Endothelial cell of umbilical vein (primary cell): ENCODE data around the gene TATDN3. TPM values are rescaled to one million over a fixed set of nuclear protein-coding genes. Genes with fewer than 3 reads are reported as not detected.

Experiments used
- BruUV-seq: library from RNA; stranded (reverse); fragments of 400-500 nt; replicated peaks from 2 replicates; lab custom pipeline; 2021; lab: Mats Ljungman, UMichigan
- CTCF ChIA-PET: fragments of 300-600, 350-600 bp; sonication (Branson Sonifier 250); formaldehyde crosslinking; loops from one replicate; lab custom pipeline; 2021; ENCODE audit warnings: antibody characterized with exemption, inconsistent platforms; lab: Charles Lee
- POLR2A ChIA-PET: fragments of 300-600, 350-600 bp; sonication (Branson Sonifier 250); formaldehyde crosslinking; loops from one replicate; lab custom pipeline; 2021; ENCODE audit warnings: antibody characterized with exemption, inconsistent platforms; lab: Charles Lee
- DNase-seq: peaks from one replicate; pipeline ENCODE4 v3.0.0-alpha.2; 2011; ENCODE audit warnings: low read depth, low spot score
- FAIRE-seq: peaks from 2 replicates; lab custom pipeline; 2011; peaks lifted over from hg19 to GRCh38; lab: Jason Lieb, UNC
- H2AFZ ChIP-seq: 2 replicates; pipeline ENCODE4 v1.6.0; 2012; ENCODE audit warnings: low read depth, low read length, control low read depth, inconsistent platforms
- H3K27ac ChIP-seq: 2 replicates; pipeline ENCODE4 v1.5.1; 2011; ENCODE audit warnings: low read depth, mild to moderate bottlenecking, control low read depth, low read length, moderate library complexity; ENCODE audit not compliant: insufficient read depth
- H3K27me3 ChIP-seq, 2 experiments: 2 replicates each; pipeline versions ENCODE4 v1.6.0 to v1.6.1; 2011; ENCODE audit warnings: low read length in 2 of 2, mixed read lengths in 1 of 2; ENCODE audit not compliant: control insufficient read depth in 2 of 2, insufficient read depth in 2 of 2
- H3K36me3 ChIP-seq, 2 experiments: 2 replicates in 1 of 2; 3 replicates in 1 of 2; pipeline ENCODE4 v1.5.1; 2011; ENCODE audit warnings: low read length in 2 of 2, mild to moderate bottlenecking in 1 of 2, moderate library complexity in 1 of 2; ENCODE audit not compliant: control insufficient read depth in 2 of 2, insufficient read depth in 2 of 2; ENCODE audit errors: extremely low read depth in 1 of 2
- H3K4me1 ChIP-seq: 3 replicates; pipeline ENCODE4 v1.5.1; 2011; ENCODE audit warnings: mild to moderate bottlenecking, low read length; ENCODE audit not compliant: control insufficient read depth, insufficient read depth; ENCODE audit errors: extremely low read depth
- H3K4me2 ChIP-seq: 2 replicates; pipeline ENCODE4 v1.6.1; 2011; ENCODE audit warnings: low read length, control low read depth, mixed read lengths; ENCODE audit not compliant: insufficient read depth
- H3K4me3 ChIP-seq, 3 experiments: fragments of 200-600 bp in 1 of 3; sonication (generic), shearing (Covaris generic) in 1 of 3; replicated peaks in 1 of 3; 2 replicates each; pipeline ENCODE4 v1.5.1; 2011 to 2016; ENCODE audit warnings: control low read depth in 3 of 3, low read length in 3 of 3, mild to moderate bottlenecking in 2 of 3, inconsistent platforms in 1 of 3, low read depth in 1 of 3, moderate library complexity in 1 of 3; ENCODE audit not compliant: insufficient read depth in 1 of 3
- H3K79me2 ChIP-seq: 2 replicates; pipeline ENCODE4 v1.6.0; 2012; ENCODE audit warnings: low read length, inconsistent platforms; ENCODE audit not compliant: control insufficient read depth, insufficient read depth
- H3K9ac ChIP-seq: replicated peaks from 2 replicates; pipeline ENCODE3; 2011; ENCODE audit warnings: low read length, control low read depth; ENCODE audit not compliant: insufficient read depth; ENCODE audit errors: extremely low read depth
- H3K9me1 ChIP-seq: replicated peaks from 3 replicates; pipeline ENCODE4 v1.6.0; 2011; ENCODE audit warnings: mild to moderate bottlenecking, low read length; ENCODE audit not compliant: control insufficient read depth, insufficient read depth; ENCODE audit errors: extremely low read depth
- H3K9me3 ChIP-seq: replicated peaks from 2 replicates; pipeline ENCODE4 v1.5.1; 2012; ENCODE audit warnings: low read length, inconsistent platforms; ENCODE audit not compliant: control insufficient read depth, insufficient read depth
- H4K20me1 ChIP-seq: replicated peaks from 2 replicates; pipeline ENCODE3; 2011; ENCODE audit warnings: mild to moderate bottlenecking, low read length; ENCODE audit not compliant: control insufficient read depth, insufficient read depth; ENCODE audit errors: extremely low read depth
- CTCF ChIP-seq, 2 donors: IDR thresholded peaks; 1 replicate in 1 of 2; 2 replicates in 1 of 2; pipeline ENCODE4 v1.5.1; 2011; ENCODE audit warnings: low read length in 2 of 2, mild to moderate bottlenecking in 2 of 2, moderate library complexity in 2 of 2, control low read depth in 1 of 2, inconsistent platforms in 1 of 2, low read depth in 1 of 2; ENCODE audit not compliant: insufficient read depth in 1 of 2; ENCODE audit errors: extremely low read depth in 1 of 2
- EZH2 ChIP-seq: IDR thresholded peaks from 2 replicates; pipeline ENCODE4 v1.6.1; 2012; ENCODE audit warnings: borderline replicate concordance, low read depth, mild to moderate bottlenecking, moderate library complexity, low read length, inconsistent platforms; ENCODE audit not compliant: severe bottlenecking
- FOS ChIP-seq: IDR thresholded peaks from 2 replicates; pipeline ENCODE4 v1.6.1; 2011; ENCODE audit warnings: mild to moderate bottlenecking, low read length, moderate library complexity, borderline replicate concordance; ENCODE audit not compliant: insufficient read depth
- GATA2 ChIP-seq: IDR thresholded peaks from 2 replicates; pipeline ENCODE4 v1.7.0; 2011; ENCODE audit warnings: low read depth, mild to moderate bottlenecking, moderate library complexity, mixed read lengths, low read length; ENCODE audit not compliant: insufficient read length, insufficient read depth
- JUN ChIP-seq: IDR thresholded peaks from 2 replicates; pipeline ENCODE4 v1.6.1; 2011; ENCODE audit warnings: borderline replicate concordance, low read depth; ENCODE audit not compliant: insufficient read length, insufficient read depth
- MAX ChIP-seq: IDR thresholded peaks from 2 replicates; pipeline ENCODE4 v1.6.1; 2011; ENCODE audit not compliant: insufficient read depth, insufficient read length
- MYC ChIP-seq: IDR thresholded peaks from one replicate; pipeline ENCODE4 v1.6.1; 2011; ENCODE audit warnings: mild to moderate bottlenecking, low read depth, low read length
- POLR2A ChIP-seq: IDR thresholded peaks from 2 replicates; pipeline ENCODE4 v1.6.1; 2012; ENCODE audit warnings: low read depth, mild to moderate bottlenecking, control low read depth, low read length
- POLR2AphosphoS5 ChIP-seq: IDR thresholded peaks from 2 replicates; pipeline ENCODE4 v1.6.1; 2012; ENCODE audit warnings: low read depth, mild to moderate bottlenecking, control low read depth, low read length, moderate library complexity; ENCODE audit not compliant: insufficient read depth
- dilution Hi-C: fragments of 300-500 bp; cut with MboI; formaldehyde crosslinking; loops from one replicate; pipeline ENCODE4 v1.15.0; 2019; ENCODE audit warnings: low sequenced_read_pairs; ENCODE audit not compliant: extremely low pct_ligation_motif_present
- intact Hi-C: fragments of 100-400 bp; cut with micrococcal nuclease; formaldehyde crosslinking; loops from one replicate; pipeline ENCODE4 v1.10.0; 2022
- polyA plus RNA-seq, 4 experiments: library from polyadenylated mRNA; depleted of rRNA in 3 of 4; stranded (reverse) in 3 of 4; unstranded in 1 of 4; fragments of >200 nt; gene quantifications; 2 replicates each; pipeline versions ENCODE4 v1.2.1 to v1.2.3, GENCODE V29; 2011 to 2012; ENCODE audit warnings: missing spikeins in 1 of 4
- total RNA-seq: library from RNA; stranded (reverse); gene quantifications from 2 replicates; pipeline ENCODE4 v1.2.3, GENCODE V29; 2021

TATDN3 gene
- total and polyA plus RNA-seq, 2 donors (not counting 3 experiments of a cell fraction or from before 2014, with no cell fraction given): 4.3 to 8.0 TPM

DNA sequence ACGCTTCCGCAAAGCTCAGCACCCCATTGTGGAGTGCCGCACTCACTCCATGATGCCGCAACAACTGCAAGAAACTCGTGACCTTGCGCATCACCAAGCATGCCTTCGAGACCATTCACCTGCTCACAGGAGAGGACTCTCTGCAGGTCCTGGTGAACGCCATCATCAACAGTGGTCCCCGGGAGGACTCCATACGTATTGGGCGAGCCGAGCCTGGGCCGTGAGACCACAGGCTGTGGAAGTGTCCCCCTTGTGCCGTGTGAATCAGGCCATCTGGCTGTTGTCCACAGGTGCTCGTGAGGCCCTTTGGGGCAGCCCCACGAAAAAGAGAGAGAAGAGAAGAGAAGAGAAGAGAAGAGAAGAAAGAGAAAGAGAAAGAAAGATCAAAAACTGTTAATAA, 32.5 kb downstream of the TATDN3 start:
- BruUV-seq: no TSS peak
- no peak overlapping the region for H3K4me3 ChIP-seq
- H3K9me3 ChIP-seq: peaks cover 3% of the 10 kb centered on the region
- H4K20me1 ChIP-seq: no peaks in the 10 kb centered on the region
- H3K27ac ChIP-seq: no peak overlapping the region
- no peak for FAIRE-seq
- H3K79me2 ChIP-seq: no peaks in the 10 kb centered on the region
- H3K4me1 ChIP-seq: peaks cover 4% of the 10 kb centered on the region
- H2AFZ ChIP-seq: no peak overlapping the region
- H3K9me1 ChIP-seq: no peaks in the 10 kb centered on the region
- ChIA-PET POLR2A (no interaction called here), CTCF (interaction anchor here (1.0 to 1.5 kb wide), 2 partner anchors 9 to 16 kb away, joined by 3 to 5 read pairs; no protein-coding TSS in a partner anchor)
- intact Hi-C loops (loop anchor here (5.0 kb wide), 1 partner anchor 33 kb away; the partner anchor contains the start of gene FLVCR1), dilution Hi-C loops (no loop called here)
- H3K27me3 ChIP-seq: no peaks in the 10 kb centered on the region
- no peak overlapping the region for H3K9ac ChIP-seq
- TF ChIP-seq MAX (no peak), JUN (no peak), CTCF (IDR thresholded peaks at IDR 0.05; ENCODE audit: extremely low read depth in 1 of 2, insufficient read depth in 1 of 2, low read depth in 1 of 2, low read length in 2 of 2) (no peak), POLR2AphosphoS5 (no peak), POLR2A (no peak), GATA2 (no peak), EZH2 (no peak), MYC (no peak), FOS (no peak)
- no peaks in the 10 kb centered on the region for H3K36me3 ChIP-seq
- H3K4me2 ChIP-seq: no peak overlapping the region
- DNase-seq: no peak
